Fibroblast of the aortic adventitia (primary cell): Measurements from ENCODE around the gene FAM209A. TPM values are rescaled to one million over a fixed set of nuclear protein-coding genes. Genes with fewer than 3 reads are reported as not detected.
"Not testable (repeated sequence)": the region's sequence is repeated elsewhere in the genome, so short reads cannot be mapped to it uniquely, and the experiment has no call there.

Experiments
- DNase-seq: peaks from one replicate; pipeline ENCODE4 v3.0.0-alpha.2; 2010; ENCODE audit warnings: low read depth
- H3K4me3 ChIP-seq: 2 replicates; pipeline ENCODE4 v1.5.1; 2011; ENCODE audit warnings: low read depth, mild to moderate bottlenecking, control low read depth, low read length, moderate library complexity
- total RNA-seq: library from RNA; depleted of rRNA; stranded (reverse); fragments of >200 nt; gene quantifications from 2 replicates; pipeline ENCODE4 v1.2.3, GENCODE V29; 2012; ENCODE audit warnings: low replicate concordance
- TF ChIP-seq, protein P1 (sequence below): IDR thresholded peaks from 2 replicates; pipeline ENCODE4 v1.5.1; 2011; ENCODE audit warnings: mild to moderate bottlenecking, low read length, control low read depth, inconsistent platforms; ENCODE audit not compliant: insufficient read depth

Gene FAM209A
- total RNA-seq, 1 donor, result not detected

DNA sequence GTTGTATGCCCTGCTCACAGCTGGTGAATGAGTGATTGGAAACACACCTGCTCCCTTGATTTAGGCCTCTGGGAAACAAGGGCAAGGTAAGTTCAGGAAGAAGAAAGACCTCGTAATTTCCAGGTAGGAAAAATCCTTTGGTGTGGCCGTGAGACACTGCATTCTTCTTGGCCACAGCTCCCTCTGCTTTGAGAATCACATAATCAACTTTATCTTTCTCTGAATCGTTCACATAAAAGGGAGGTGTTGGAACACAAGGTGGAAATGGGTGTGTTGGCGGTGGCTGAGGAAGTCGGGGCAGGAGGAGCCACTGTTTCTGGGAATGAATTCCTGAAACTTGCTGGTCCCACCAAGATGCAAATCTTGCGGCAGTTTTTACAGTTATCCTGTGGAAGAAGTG is 34.4 kb downstream of the FAM209A start:
- no peak for DNase-seq
- TF ChIP-seq, protein P1, sequence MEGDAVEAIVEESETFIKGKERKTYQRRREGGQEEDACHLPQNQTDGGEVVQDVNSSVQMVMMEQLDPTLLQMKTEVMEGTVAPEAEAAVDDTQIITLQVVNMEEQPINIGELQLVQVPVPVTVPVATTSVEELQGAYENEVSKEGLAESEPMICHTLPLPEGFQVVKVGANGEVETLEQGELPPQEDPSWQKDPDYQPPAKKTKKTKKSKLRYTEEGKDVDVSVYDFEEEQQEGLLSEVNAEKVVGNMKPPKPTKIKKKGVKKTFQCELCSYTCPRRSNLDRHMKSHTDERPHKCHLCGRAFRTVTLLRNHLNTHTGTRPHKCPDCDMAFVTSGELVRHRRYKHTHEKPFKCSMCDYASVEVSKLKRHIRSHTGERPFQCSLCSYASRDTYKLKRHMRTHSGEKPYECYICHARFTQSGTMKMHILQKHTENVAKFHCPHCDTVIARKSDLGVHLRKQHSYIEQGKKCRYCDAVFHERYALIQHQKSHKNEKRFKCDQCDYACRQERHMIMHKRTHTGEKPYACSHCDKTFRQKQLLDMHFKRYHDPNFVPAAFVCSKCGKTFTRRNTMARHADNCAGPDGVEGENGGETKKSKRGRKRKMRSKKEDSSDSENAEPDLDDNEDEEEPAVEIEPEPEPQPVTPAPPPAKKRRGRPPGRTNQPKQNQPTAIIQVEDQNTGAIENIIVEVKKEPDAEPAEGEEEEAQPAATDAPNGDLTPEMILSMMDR, result no peak
- no peak overlapping the region for H3K4me3 ChIP-seq

DNA sequence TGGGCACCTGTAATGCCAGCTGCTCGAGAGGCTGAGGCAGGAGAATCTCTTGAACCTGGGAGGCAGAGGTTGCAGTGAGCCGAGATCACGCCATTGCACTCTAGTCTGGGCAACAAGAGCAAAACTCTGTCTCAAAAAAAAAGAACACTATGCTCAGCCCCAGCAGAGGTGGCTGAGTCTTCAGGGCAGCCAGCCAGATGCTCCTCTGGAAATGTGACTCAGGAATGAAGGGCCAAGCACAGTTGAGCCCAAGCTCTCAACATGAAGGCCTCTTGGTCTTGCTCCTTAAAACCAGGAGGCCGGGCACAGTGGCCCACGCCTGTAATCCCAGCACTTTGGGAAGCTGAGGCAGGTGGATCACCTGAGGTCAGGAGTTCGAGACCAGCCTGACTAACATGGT is 40.0 kb downstream of the FAM209A start:
- H3K4me3 ChIP-seq, DNase-seq: not testable (repeated sequence)

DNA sequence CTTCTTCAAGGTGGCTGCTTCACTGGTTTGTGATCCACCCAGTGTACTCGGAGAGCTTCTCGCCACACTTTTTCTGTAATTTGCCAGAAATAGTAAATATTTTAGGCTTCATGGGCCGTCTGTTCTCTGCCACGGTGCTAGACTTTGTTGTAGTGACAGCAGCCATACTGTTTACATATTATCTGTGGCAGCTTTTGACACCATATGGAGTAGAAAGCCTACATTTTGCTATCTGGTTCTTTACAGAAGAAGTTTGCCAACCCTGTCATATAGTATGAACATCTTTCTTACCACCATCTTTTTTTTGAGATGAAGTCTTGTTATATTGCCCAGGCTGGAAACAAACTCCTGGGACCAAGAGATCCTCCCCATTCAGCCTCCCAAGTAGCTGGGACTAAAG is 41.0 kb downstream of the FAM209A start:
- TF ChIP-seq, protein P1, result no peak
- no peak for DNase-seq
- no peak overlapping the region for H3K4me3 ChIP-seq

DNA sequence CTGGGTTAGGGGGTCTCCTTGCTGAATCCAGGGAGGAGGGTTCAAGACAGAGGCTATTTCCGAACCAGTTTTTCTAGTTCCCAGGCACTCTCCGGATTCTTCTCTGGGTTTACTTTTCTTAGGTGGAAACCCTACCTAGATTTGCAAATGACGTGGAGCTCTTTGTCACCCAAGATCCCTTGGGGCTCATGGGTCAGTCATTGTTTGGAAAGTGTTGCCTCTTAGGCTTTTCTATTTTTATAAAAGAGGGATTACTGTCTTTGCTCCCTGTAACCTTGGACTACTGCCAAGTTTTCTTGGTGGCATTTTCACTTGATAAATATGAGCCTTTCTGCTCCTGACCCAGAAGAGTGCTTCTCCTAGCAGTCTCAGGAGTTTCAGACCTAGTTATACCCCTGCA is 42.1 kb downstream of the FAM209A start:
- DNase-seq, result no peak
- TF ChIP-seq, protein P1, result no peak
- no peak overlapping the region for H3K4me3 ChIP-seq

DNA sequence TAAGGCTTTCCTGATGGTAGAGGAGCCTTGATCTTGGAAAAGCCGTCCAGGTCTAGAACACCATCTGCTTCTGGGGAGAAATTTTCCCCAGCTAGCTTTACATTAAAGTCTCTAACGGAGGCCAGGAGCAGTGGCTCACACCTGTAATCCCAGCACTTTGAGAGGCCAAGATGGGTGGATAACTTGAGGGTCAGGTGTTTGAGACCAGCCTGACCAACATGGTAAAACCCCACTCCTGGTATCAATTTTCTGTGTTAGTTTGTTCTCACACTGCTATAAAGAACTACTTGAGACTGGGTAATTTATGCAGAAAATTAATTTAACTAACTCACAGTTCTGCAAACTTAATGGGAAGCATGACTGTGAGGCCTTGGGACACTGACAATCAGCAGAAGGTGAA is 46.3 kb downstream of the FAM209A start:
- TF ChIP-seq, protein P1, result no peak
- no peak for DNase-seq
- no peak overlapping the region for H3K4me3 ChIP-seq

DNA sequence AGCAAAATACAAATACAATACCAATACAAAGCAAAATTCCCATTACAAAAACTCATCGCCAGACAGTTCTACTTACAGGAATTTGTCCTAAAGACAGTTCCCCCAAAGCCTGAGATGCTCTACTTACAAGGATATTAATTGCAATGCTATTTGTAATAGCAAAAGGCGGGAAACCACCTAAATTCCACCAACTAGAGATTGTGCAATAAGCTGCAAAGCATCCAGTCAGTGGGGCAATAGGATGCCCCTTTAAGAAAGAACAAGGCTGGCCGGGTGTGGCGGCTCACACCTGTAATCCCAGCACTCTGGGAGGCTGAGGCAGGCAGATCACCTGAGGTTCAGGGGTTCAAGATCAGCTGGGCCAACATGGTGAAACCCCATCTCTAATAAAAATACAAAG is 47.6 kb downstream of the FAM209A start:
- no peak overlapping the region for H3K4me3 ChIP-seq
- no peak for DNase-seq

DNA sequence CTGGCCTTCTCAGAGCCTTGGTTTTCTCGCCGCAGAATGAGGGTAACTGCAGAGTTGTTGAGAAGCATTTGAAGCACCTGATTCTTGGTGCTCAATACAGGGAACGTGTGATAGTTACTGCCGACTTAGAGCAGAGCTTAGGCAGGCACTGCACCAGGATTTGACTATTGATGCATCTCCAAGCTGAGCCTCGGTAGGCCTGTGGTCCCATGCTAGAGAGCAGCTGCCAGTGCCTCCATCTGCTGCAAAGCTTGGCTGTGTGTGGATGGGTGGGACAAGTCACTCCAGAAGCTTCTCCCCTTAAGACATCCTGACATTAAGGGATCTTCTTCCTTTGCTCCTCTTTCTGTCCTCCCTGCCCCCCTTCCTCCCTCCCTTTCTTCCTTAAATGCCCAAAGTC is 49.4 kb downstream of the FAM209A start:
- no peak overlapping the region for H3K4me3 ChIP-seq
- no peak for DNase-seq
- TF ChIP-seq, protein P1, result no peak

More for the DNA sequence above, 47.6 kb downstream of the FAM209A start:
- TF ChIP-seq, protein P1, result no peak
